ENCODE results near the gene KLHL33.

DNA sequence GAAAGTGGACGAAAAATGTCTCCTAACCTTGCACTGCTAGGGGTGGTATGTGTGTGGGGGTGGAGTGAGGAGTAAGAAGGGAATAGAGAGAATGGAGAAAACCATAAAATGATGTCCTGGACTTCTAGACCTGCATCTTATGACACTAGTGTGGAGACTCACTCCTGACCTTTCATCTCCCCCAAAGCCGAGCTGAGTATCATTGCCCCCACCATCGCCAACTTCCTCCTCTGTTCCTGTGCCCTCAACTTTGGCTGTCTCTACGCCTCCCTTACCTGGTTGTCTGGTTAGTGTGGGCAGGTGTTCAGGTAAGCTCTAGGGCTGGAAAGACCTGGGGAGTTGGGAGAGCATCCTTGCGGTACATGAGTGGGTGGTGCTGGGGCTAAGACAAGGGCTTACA lies 4.5 kb upstream of the KLHL33 start:
- TF ChIP-seq, protein P1, sequence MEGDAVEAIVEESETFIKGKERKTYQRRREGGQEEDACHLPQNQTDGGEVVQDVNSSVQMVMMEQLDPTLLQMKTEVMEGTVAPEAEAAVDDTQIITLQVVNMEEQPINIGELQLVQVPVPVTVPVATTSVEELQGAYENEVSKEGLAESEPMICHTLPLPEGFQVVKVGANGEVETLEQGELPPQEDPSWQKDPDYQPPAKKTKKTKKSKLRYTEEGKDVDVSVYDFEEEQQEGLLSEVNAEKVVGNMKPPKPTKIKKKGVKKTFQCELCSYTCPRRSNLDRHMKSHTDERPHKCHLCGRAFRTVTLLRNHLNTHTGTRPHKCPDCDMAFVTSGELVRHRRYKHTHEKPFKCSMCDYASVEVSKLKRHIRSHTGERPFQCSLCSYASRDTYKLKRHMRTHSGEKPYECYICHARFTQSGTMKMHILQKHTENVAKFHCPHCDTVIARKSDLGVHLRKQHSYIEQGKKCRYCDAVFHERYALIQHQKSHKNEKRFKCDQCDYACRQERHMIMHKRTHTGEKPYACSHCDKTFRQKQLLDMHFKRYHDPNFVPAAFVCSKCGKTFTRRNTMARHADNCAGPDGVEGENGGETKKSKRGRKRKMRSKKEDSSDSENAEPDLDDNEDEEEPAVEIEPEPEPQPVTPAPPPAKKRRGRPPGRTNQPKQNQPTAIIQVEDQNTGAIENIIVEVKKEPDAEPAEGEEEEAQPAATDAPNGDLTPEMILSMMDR (conservative IDR thresholded peaks at IDR 0.05 in 1 of 2, IDR thresholded peaks at IDR 0.05 in 1 of 2; ENCODE audit: extremely low read depth in 1 of 2, insufficient read depth in 1 of 2, low read depth in 1 of 2, low read length in 2 of 2), result no peak
- no peak for TF ChIP-seq EZH2 (IDR thresholded peaks at IDR 0.05; ENCODE audit: borderline replicate concordance, low read length)
